Measurements from ENCODE around the gene PRDM16. TPM values are rescaled to one million over a fixed set of nuclear protein-coding genes. Genes with fewer than 3 reads are reported as not detected.

The PRDM16 gene
- total and polyA plus RNA-seq, 2 of the 8 experiments (the other 6 are each of a cell fraction or from before 2014, with no cell fraction given), result 0.39 to 0.43 TPM

DNA sequence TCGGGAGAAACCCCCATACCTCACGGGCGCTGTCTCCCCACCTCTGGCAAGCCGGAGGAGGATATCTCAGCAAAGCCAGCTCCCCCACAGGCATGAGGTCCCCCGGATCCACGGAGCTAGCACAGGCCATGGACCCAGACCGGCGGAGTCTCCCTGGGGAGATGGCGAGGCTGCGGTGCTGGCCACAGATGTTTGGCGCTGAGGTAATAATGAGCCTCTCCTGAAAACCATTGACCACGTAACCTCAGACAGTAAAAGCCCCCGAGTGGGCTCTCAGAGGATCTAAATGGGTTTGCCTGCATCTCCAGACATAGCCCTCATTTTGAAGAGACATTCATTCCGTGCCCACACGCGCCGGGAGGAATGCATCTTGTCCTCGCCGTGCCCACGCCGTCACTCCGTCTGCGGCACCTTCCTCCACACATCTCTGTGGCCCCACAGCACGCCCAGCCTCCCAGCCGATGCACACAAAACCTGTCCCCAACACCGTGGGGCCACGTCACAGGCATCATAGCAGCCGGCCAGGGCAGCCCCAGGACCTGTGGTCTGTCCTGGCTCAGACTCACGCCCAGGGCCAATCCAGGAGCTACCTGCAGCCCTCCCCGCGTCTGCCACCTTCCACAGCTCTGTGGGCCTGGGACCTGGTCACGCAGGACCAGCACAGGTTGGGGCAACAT lies 150.9 kb downstream of the PRDM16 start (continued):
- TF ChIP-seq HDAC6 (IDR thresholded peaks at IDR 0.05; ENCODE audit: low read depth, low read length), result no peak

Measured in H1 (cell line).